HEK293T (cell line): ENCODE results near the gene WDR64.

Source experiments
- CTCF ChIA-PET: fragments of 350-600 bp; formaldehyde crosslinking; extraction: SDS; loops from one replicate; lab custom pipeline; 2021; ENCODE audit warnings: antibody characterized with exemption, inconsistent platforms; lab: Yijun Ruan, JAX
- POLR2A ChIA-PET: fragments of 350-600 bp; formaldehyde crosslinking; extraction: SDS; loops from one replicate; lab custom pipeline; 2020; ENCODE audit warnings: antibody characterized with exemption, inconsistent platforms; lab: Yijun Ruan, JAX
- DNase-seq: peaks from one replicate; pipeline ENCODE4 v3.0.0; 2012; ENCODE audit warnings: mixed read lengths; ENCODE audit errors: extremely low spot score
- ARNT ChIP-seq: fragments of 450-650 bp; IDR thresholded peaks from 2 replicates; pipeline ENCODE4 v1.6.1; 2017; ENCODE audit warnings: mild to moderate bottlenecking
- BHLHE40 ChIP-seq: fragments of 450-650 bp; IDR thresholded peaks from 2 replicates; pipeline ENCODE4 v1.6.1; 2016; ENCODE audit warnings: mild to moderate bottlenecking, moderate library complexity, borderline replicate concordance
- CTBP1 ChIP-seq: fragments of 450-650 bp; IDR thresholded peaks from 2 replicates; pipeline ENCODE4 v1.6.1; 2016; ENCODE audit warnings: borderline replicate concordance
- ELF4 ChIP-seq: fragments of 450-650 bp; IDR thresholded peaks from 2 replicates; pipeline ENCODE4 v1.6.1; 2017; ENCODE audit warnings: antibody characterized with exemption
- FOXA1 ChIP-seq: fragments of 450-650 bp; IDR thresholded peaks from 2 replicates; pipeline ENCODE4 v1.6.1; 2016; ENCODE audit warnings: mild to moderate bottlenecking
- FOXK2 ChIP-seq: fragments of 450-650 bp; IDR thresholded peaks from 2 replicates; pipeline ENCODE4 v1.6.1; 2016; ENCODE audit warnings: mild to moderate bottlenecking
- FOXM1 ChIP-seq: fragments of 450-650 bp; IDR thresholded peaks from 2 replicates; pipeline ENCODE4 v1.6.1; 2017; ENCODE audit warnings: mild to moderate bottlenecking, borderline replicate concordance
- HDGF ChIP-seq: fragments of 450-650 bp; IDR thresholded peaks from 2 replicates; pipeline ENCODE4 v1.6.1; 2017; ENCODE audit warnings: antibody characterized with exemption, borderline replicate concordance
- L3MBTL2 ChIP-seq: fragments of 450-650 bp; conservative IDR thresholded peaks from 2 replicates; pipeline ENCODE4 v1.6.1; 2016; ENCODE audit warnings: mild to moderate bottlenecking
- LEF1 ChIP-seq: fragments of 450-650 bp; IDR thresholded peaks from 2 replicates; pipeline ENCODE4 v1.6.1; 2017; ENCODE audit warnings: mild to moderate bottlenecking, borderline replicate concordance
- NFRKB ChIP-seq: fragments of 450-650 bp; IDR thresholded peaks from 2 replicates; pipeline ENCODE4 v1.6.1; 2016; ENCODE audit warnings: mild to moderate bottlenecking, moderate library complexity
- SP1 ChIP-seq: fragments of 450-650 bp; IDR thresholded peaks from 2 replicates; pipeline ENCODE4 v1.6.1; 2017
- SUZ12 ChIP-seq: fragments of 450-650 bp; IDR thresholded peaks from 2 replicates; pipeline ENCODE4 v1.6.1; 2016; ENCODE audit warnings: mild to moderate bottlenecking
- TARDBP ChIP-seq: fragments of 450-650 bp; IDR thresholded peaks from 2 replicates; pipeline ENCODE4 v1.6.1; 2016
- ZNF384 ChIP-seq: fragments of 450-650 bp; IDR thresholded peaks from 2 replicates; pipeline ENCODE4 v1.6.1; 2016
- TF ChIP-seq, protein P1 (sequence below): fragments of 450-650 bp; IDR thresholded peaks from 2 replicates; pipeline ENCODE4 v1.6.1; 2016

WDR64 gene

DNA sequence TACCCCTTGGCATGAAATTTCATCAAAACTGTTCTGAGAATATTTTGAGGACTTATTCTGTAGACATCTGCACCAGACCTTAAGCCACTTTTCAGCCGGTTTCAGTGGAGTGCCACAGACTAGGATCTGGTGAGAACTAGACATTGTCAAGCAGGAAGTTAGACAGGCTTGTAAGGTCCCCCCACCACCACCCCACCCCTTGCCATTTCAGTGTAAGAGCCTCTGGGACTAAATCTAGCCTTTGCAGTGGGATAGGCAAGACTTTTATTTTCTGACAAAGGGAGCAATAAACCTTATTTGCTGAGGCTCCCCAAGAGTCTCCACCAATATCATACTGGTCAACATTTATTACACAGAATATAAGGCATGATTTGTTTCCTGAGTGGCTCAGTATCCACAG is 118.0 kb downstream of the WDR64 start:
- no peak for DNase-seq
- CTCF ChIA-PET = no interaction called here
- TF ChIP-seq FOXA1 (no peak), TARDBP (no peak), FOXK2 (no peak), HDGF (no peak), NFRKB (no peak), CTBP1 (no peak), L3MBTL2 (no peak), LEF1 (no peak), SUZ12 (no peak), SP1 (no peak), ARNT (no peak), FOXM1 (no peak), BHLHE40 (no peak), ZNF384 (no peak), ELF4 (no peak)
- TF ChIP-seq, protein P1, sequence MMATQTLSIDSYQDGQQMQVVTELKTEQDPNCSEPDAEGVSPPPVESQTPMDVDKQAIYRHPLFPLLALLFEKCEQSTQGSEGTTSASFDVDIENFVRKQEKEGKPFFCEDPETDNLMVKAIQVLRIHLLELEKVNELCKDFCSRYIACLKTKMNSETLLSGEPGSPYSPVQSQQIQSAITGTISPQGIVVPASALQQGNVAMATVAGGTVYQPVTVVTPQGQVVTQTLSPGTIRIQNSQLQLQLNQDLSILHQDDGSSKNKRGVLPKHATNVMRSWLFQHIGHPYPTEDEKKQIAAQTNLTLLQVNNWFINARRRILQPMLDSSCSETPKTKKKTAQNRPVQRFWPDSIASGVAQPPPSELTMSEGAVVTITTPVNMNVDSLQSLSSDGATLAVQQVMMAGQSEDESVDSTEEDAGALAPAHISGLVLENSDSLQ = no peak
- POLR2A ChIA-PET = no interaction called here

DNA sequence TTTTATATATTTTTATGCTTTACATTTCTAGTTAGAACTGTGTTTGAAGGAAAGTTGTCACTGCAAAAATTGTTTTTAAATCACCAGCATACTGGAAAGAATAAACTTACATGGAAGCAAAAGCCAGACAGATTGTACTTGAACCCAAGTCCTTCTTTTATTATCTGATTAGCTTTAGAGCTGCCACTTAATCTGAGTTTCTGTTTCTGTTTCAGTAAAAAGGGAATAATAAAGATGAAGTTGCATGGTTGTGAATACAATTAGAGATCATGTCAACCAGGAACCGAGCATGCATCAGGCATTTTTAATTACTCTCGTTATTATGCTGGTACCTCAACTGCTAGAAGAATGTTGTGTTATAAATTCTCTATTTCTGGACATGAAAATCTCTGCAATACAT is 119.0 kb downstream of the WDR64 start:
- CTCF ChIA-PET = no interaction called here
- no peak for DNase-seq
- POLR2A ChIA-PET = no interaction called here
- TF ChIP-seq FOXM1 (no peak), LEF1 (no peak), FOXA1 (no peak), ELF4 (no peak), ARNT (no peak), BHLHE40 (no peak)
- TF ChIP-seq, protein P1 = no peak

DNA sequence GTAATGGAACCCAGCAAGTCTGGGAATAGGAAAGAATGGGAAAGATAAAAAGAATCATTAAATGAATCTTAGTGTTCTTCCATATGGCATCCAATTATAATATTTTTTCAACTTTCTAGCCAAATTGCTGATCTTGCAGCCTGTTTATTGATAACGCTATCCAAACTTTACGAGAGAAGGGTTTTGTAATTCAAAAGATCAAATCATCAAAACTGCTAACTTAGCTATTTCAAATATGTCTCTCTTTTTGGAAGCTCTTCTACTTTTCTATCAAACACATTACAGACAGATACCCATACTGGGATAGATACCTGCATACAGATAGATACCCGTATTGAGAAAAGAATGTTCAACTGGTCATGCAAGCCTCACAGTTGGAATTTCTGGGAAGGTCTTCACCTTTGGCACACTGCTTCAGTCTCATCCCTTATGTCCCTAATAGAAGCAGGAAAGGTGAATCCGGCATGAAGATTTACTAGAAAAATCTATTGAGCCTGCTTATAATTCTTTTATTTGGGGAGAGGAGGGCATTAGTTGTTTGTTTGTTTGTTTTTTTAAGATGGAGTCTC is 120.9 kb downstream of the WDR64 start:
- DNase-seq = no peak
- ChIA-PET POLR2A (interaction anchor here (2.3 kb wide), 1 partner anchor 75 kb away, joined by 6 read pairs; the partner anchor contains the start of gene EXO1), CTCF (interaction anchor here (1.0 kb wide), 1 partner anchor 12 kb away, joined by 3 read pairs; no protein-coding TSS in a partner anchor)
- TF ChIP-seq ZNF384 (no peak), FOXK2 (no peak), NFRKB (no peak), TARDBP (no peak), FOXA1 (no peak), CTBP1 (no peak), LEF1 (no peak), ELF4 (no peak), BHLHE40 (no peak), L3MBTL2 (no peak), SUZ12 (no peak), SP1 (no peak), HDGF (no peak), ARNT (no peak), FOXM1 (no peak)
- TF ChIP-seq, protein P1 = no peak

DNA sequence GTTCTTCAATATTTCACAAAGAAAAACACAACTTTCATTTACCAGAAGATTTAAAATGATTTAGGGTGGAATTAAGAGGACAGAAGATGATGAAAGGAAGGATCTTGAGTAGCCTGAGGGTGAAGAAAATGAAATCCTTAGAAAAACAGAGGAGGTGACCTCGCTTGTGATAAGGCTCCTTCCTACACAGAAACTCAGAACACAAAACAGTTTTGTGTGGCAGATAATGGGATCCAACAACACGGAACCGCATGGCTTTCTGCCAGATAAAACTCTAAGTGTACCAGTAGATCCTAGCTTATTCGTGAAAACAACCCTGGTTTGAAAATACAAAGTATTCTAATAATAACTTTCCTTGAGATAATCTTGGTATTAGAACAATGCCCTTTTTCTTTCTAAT is 121.9 kb downstream of the WDR64 start:
- ChIA-PET POLR2A (interaction anchor here (2.3 kb wide), 1 partner anchor 74 kb away, joined by 6 read pairs; the partner anchor contains the start of gene EXO1), CTCF (interaction anchor here (1.0 kb wide), 1 partner anchor 11 kb away, joined by 3 read pairs; no protein-coding TSS in a partner anchor)
- no peak for DNase-seq
- TF ChIP-seq, protein P1 = no peak
- TF ChIP-seq HDGF (no peak), SUZ12 (no peak), L3MBTL2 (no peak), ZNF384 (no peak), FOXA1 (no peak), LEF1 (no peak), FOXM1 (no peak), FOXK2 (no peak), SP1 (no peak), ARNT (no peak), NFRKB (no peak), ELF4 (no peak), BHLHE40 (no peak), CTBP1 (no peak), TARDBP (no peak)

DNA sequence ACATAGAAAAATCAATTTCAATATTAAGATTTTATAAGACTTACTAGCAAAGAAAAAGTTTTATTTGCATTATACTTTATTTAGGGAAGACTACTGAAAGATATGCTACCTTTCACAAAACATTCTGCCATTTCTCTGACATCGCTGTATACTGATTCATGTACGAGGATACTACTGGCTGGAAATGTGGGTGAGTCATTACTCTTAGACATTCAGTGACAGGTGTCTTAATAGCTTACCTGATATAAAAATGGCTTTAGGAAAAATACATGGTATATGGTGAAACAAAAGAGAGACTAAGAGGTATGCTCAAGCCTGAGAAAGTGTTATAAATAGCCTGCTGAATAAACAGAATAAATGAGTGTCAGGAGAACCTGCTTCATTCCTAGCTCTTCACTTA is 122.9 kb downstream of the WDR64 start:
- ChIA-PET CTCF (no interaction called here), POLR2A (interaction anchor here (1.2 kb wide), 1 partner anchor 73 kb away, joined by 3 read pairs; the partner anchor contains the start of gene EXO1)
- no peak for DNase-seq
- TF ChIP-seq FOXK2 (no peak), CTBP1 (no peak), FOXM1 (no peak), SUZ12 (no peak), HDGF (no peak), NFRKB (no peak), LEF1 (no peak), L3MBTL2 (no peak), FOXA1 (no peak), ELF4 (no peak), SP1 (no peak), ARNT (no peak), ZNF384 (no peak), TARDBP (no peak), BHLHE40 (no peak)
- TF ChIP-seq, protein P1 = no peak
